ENCODE data around the gene WNT7B. TPM values are rescaled to one million over a fixed set of nuclear protein-coding genes. Genes with fewer than 3 reads are reported as not detected.

WNT7B gene
- total RNA-seq, 2 donors from 2014 or later = 7.5 to 7.7 TPM

- 92% methylated on average over 4 of the region's 4 CpGs for WGBS
- H3K27me3 ChIP-seq (replicated peaks; ENCODE audit: insufficient read depth) = no peaks in the 10 kb centered on the region
- no peak overlapping the region for H3K4me3 ChIP-seq
- H3K27ac ChIP-seq = no peak overlapping the region
- intact Hi-C loops (cut with DNase I) = no loop called here
- DNase-seq (ENCODE audit: low spot score) = no peak
- TF ChIP-seq, protein P1, sequence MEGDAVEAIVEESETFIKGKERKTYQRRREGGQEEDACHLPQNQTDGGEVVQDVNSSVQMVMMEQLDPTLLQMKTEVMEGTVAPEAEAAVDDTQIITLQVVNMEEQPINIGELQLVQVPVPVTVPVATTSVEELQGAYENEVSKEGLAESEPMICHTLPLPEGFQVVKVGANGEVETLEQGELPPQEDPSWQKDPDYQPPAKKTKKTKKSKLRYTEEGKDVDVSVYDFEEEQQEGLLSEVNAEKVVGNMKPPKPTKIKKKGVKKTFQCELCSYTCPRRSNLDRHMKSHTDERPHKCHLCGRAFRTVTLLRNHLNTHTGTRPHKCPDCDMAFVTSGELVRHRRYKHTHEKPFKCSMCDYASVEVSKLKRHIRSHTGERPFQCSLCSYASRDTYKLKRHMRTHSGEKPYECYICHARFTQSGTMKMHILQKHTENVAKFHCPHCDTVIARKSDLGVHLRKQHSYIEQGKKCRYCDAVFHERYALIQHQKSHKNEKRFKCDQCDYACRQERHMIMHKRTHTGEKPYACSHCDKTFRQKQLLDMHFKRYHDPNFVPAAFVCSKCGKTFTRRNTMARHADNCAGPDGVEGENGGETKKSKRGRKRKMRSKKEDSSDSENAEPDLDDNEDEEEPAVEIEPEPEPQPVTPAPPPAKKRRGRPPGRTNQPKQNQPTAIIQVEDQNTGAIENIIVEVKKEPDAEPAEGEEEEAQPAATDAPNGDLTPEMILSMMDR (IDR thresholded peaks at IDR 0.05) = no peak
- TF ChIP-seq POLR2AphosphoS5 (IDR thresholded peaks at IDR 0.05) (no peak), POLR2A (IDR thresholded peaks at IDR 0.05) (no peak)
- peaks cover 10% of the 10 kb centered on the region for H3K4me1 ChIP-seq (replicated peaks)
- H3K36me3 ChIP-seq = no peaks in the 10 kb centered on the region
- no peaks in the 10 kb centered on the region for H3K9me3 ChIP-seq
These were observed 3.8 kb upstream of the WNT7B start for GRCh38 chr22:45980761-45981160.

- Histone ChIP-seq H3K27me3 (replicated peaks; ENCODE audit: insufficient read depth) (no peaks in the 10 kb centered on the region), H3K36me3 (no peaks in the 10 kb centered on the region), H3K4me3 (no peak overlapping the region), H3K9me3 (no peaks in the 10 kb centered on the region), H3K4me1 (replicated peaks) (peaks cover 10% of the 10 kb centered on the region), H3K27ac (no peak overlapping the region)
- TF ChIP-seq POLR2AphosphoS5 (IDR thresholded peaks at IDR 0.05) = no peak
- no peak for TF ChIP-seq POLR2A (IDR thresholded peaks at IDR 0.05)
- TF ChIP-seq, protein P1 (IDR thresholded peaks at IDR 0.05) = no peak
- intact Hi-C loops (cut with DNase I) = no loop called here
- 94% methylated on average over 2 of the region's 2 CpGs for WGBS
- DNase-seq (ENCODE audit: low spot score) = no peak
These were observed 3.3 kb upstream of the WNT7B start for GRCh38 chr22:45980268-45980570.

DNA sequence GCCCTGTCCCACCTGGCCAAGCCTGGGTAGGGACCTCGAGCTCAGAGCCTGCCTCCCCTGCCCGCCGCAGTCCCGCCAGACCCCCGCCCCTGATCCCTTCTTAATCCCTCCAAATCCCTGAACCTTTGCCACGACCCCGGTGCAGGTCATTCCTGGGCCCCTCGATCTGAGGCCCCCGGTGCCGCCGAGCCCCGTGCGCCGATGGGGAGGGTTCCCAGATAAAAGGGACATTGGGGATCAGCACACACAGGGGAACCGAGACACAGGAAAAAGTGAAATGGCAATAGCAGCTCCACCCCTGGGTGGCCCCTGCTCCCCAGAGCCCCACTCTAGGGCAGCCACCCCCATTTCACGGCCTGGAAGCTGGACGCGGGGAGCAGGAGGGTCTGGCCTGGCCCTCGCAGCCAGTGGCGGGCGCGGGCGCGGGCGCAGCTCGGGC, 1.3 kb upstream of the WNT7B start:
- peak overlapping the region; percentile 38 to 45 for H3K4me3 ChIP-seq
- intact Hi-C loops (cut with DNase I) = no loop called here
- no peaks in the 10 kb centered on the region for H3K36me3 ChIP-seq
- TF ChIP-seq POLR2AphosphoS5 (IDR thresholded peaks at IDR 0.05) = no peak
- no peak for TF ChIP-seq POLR2A (IDR thresholded peaks at IDR 0.05)
- TF ChIP-seq, protein P1 (IDR thresholded peaks at IDR 0.05) = peak in 2 of 4 experiments; percentile 34 to 44
- no peaks in the 10 kb centered on the region for H3K9me3 ChIP-seq
- WGBS = 5% methylated on average over 26 of the region's 26 CpGs
- DNase-seq (ENCODE audit: low spot score) = no peak
- no peaks in the 10 kb centered on the region for H3K27me3 ChIP-seq (replicated peaks; ENCODE audit: insufficient read depth)
- H3K4me1 ChIP-seq (replicated peaks) = peaks cover 10% of the 10 kb centered on the region
- H3K27ac ChIP-seq = no peak overlapping the region

- Histone ChIP-seq H3K9me3 (no peaks in the 10 kb centered on the region), H3K27me3 (replicated peaks; ENCODE audit: insufficient read depth) (no peaks in the 10 kb centered on the region), H3K27ac (no peak overlapping the region), H3K4me1 (replicated peaks) (peaks cover 10% of the 10 kb centered on the region), H3K36me3 (no peaks in the 10 kb centered on the region), H3K4me3 (peak overlapping the region in 1 of 2 donors; percentile 39)
- peak; percentile 31 for DNase-seq (ENCODE audit: low spot score)
- intact Hi-C loops (cut with DNase I) = no loop called here
- TF ChIP-seq, protein P1 (IDR thresholded peaks at IDR 0.05) = no peak
- TF ChIP-seq POLR2A (IDR thresholded peaks at IDR 0.05) (no peak), POLR2AphosphoS5 (IDR thresholded peaks at IDR 0.05) (no peak)
- WGBS = 7% methylated on average over 27 of the region's 29 CpGs
These were observed 751 bp upstream of the WNT7B start for GRCh38 chr22:45977551-45978274.
